ENCODE measurements around the gene TOGARAM1. TPM values are rescaled to one million over a fixed set of nuclear protein-coding genes. Genes with fewer than 3 reads are reported as not detected.

The TOGARAM1 gene
- total RNA-seq, 4 donors from 2014 or later: 13.7 to 37.2 (median 25.3) TPM

DNA sequence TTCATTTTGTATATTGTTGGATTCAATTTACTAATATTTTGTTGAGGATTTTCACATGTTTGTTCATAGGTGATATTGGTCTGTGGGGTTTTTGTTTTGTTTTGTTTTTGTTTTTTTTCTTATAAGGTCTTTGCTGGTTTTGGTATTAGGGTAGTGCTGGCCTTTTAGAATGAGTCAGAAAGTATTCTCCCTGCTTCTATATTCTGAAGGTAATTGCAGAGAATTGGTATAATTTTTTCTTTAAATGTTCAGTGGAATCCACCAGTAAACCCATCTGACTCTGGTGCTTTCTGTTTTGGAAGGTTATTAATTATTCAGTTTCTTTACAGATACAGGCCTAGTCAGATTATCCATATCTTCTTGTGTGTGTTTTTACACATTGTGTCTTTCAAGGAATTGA, 8.9 kb downstream of the TOGARAM1 start:
- Histone ChIP-seq H3K9me3 (no peaks in the 10 kb centered on the region), H3K4me1 (peaks cover 0 to 5% (median 2%) of the 10 kb centered on the region in 4 donors), H3K4me3 (no peak overlapping the region), H3K27me3 (no peaks in the 10 kb centered on the region), H3K36me3 (no peaks in the 10 kb centered on the region), H3K27ac (no peak overlapping the region)
- TF ChIP-seq POLR2A (IDR thresholded peaks at IDR 0.05): no peak
- TF ChIP-seq CTCF (IDR thresholded peaks at IDR 0.05): no peak
- DNase-seq: no peak

DNA sequence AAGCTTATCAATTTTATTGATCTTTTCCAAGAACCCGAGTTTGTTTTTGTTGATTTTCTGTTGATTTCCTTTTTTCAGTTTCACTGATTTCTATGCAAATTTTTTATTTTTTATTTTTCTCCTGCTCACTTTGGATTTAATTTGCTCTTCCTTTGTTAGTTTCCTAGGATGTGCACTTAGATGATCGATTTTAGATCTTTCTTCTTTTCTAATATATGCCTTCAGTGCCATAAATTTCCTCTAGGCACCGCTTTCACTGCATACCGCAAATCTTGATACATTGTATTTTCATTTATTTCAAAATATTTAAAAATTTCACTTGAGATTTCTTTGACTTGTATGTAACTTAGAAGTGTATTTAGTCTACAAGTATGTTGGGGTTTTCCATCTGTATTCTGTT, 9.5 kb downstream of the TOGARAM1 start:
- DNase-seq: no peak
- TF ChIP-seq CTCF (IDR thresholded peaks at IDR 0.05) (no peak), POLR2A (IDR thresholded peaks at IDR 0.05) (no peak)
- Histone ChIP-seq H3K27me3 (no peaks in the 10 kb centered on the region), H3K4me3 (no peak overlapping the region), H3K27ac (no peak overlapping the region), H3K4me1 (no peaks in the 10 kb centered on the region), H3K36me3 (no peaks in the 10 kb centered on the region), H3K9me3 (no peaks in the 10 kb centered on the region)

DNA sequence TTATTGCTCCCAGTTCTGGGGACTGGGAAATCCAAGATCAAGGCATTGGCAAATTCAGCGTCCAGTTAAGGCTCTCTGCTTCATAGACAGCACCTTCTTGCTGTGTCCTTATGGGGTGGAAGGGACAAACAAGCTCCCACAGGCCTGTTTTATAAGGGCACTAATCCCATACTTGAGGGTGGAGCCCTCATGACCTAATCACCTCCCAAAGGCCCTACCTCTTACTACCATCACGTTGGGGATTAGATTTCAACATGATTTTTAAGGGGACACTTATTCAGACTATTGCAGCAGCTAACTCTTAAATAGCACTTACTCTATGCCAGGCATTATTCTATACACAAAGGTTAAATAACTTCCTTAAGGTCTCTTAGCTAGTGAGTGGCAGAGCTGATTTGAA, 17.3 kb downstream of the TOGARAM1 start:
- Histone ChIP-seq H3K27ac (no peak overlapping the region), H3K4me1 (no peaks in the 10 kb centered on the region), H3K36me3 (no peaks in the 10 kb centered on the region), H3K4me3 (no peak overlapping the region), H3K27me3 (no peaks in the 10 kb centered on the region), H3K9me3 (no peaks in the 10 kb centered on the region)
- TF ChIP-seq CTCF (IDR thresholded peaks at IDR 0.05) (no peak), POLR2A (IDR thresholded peaks at IDR 0.05) (no peak)
- no peak for DNase-seq

DNA sequence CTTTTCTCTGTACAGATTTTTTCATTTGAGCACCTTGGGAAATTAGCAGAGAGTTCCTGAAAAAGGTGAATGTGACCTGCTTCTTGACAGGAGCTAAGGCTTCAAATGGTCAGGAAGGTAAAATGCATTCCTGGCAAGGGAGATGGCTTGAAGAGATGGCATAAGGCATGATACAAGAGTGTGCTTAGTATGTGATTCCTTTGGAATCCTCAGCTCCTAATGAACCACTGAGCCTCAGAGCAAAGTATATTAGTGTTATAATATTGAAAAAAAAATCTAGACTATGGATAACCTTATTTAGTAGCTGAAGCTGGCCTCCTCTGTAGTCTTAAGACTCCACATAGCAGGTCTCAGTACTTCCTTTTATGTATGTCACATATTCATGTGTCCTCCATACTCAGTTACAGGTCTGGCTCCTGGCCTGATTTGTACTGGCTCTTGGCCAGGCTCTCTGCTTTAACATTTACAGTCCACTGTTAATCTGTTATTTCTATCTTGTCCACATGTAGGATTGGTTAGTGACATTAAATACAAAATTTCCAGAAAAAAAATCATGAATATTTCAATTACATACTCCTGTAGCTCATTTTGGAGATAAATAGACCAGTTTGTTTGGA, 17.9 kb downstream of the TOGARAM1 start:
- Histone ChIP-seq H3K27ac (no peak overlapping the region), H3K4me1 (no peaks in the 10 kb centered on the region), H3K9me3 (no peaks in the 10 kb centered on the region), H3K36me3 (no peaks in the 10 kb centered on the region), H3K27me3 (no peaks in the 10 kb centered on the region), H3K4me3 (no peak overlapping the region)
- TF ChIP-seq POLR2A (IDR thresholded peaks at IDR 0.05) (no peak), CTCF (IDR thresholded peaks at IDR 0.05) (no peak)
- no peak for DNase-seq

DNA sequence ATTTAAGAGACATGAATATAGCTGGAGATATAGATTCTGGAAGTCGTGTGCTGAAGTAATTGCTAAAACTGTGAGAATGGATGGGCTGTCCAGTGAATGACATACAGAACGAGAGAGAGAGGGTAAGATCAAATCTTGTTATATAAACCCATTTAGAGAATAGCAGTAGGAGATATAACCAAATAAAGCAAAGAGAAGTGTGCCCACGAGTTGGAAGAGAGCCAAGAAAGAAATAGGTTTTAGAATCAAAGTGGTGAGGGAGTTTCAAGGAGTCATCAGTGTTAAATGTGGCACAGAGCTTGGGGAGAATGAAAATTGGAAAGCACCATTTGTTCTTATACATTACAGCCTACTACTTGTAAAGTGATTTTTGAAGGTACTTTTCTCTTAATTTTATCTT, 19.2 kb downstream of the TOGARAM1 start:
- no peaks in the 10 kb centered on the region for H3K36me3 ChIP-seq
- H3K4me1 ChIP-seq: no peaks in the 10 kb centered on the region
- TF ChIP-seq POLR2A (IDR thresholded peaks at IDR 0.05) (no peak), CTCF (IDR thresholded peaks at IDR 0.05) (no peak)
- H3K9me3 ChIP-seq: no peaks in the 10 kb centered on the region
- no peaks in the 10 kb centered on the region for H3K27me3 ChIP-seq
- H3K4me3 ChIP-seq: no peak overlapping the region
- H3K27ac ChIP-seq: no peak overlapping the region
- DNase-seq: no peak

DNA sequence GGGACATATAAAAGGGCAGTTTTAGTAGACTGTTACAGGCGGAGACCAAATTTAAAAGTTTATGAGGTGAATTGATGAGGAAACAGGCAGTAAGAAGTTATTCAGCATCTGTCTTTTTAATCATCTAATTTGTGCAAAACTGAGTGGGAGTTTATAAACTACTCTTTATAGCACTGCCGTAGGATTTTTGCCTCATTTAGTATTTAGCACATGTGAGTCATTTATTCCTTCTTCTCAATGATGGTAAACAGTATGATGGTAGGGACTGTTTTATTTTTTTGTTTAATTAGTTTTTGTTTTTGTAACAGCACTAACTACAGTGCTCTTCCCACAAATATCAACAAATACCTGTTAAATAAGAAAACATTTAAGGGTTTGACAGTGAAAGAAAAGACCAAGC, 20.6 kb downstream of the TOGARAM1 start:
- DNase-seq: no peak

More for the DNA sequence above, 20.6 kb downstream of the TOGARAM1 start:
- Histone ChIP-seq H3K27ac (no peak overlapping the region), H3K27me3 (no peaks in the 10 kb centered on the region), H3K4me3 (no peak overlapping the region), H3K9me3 (no peaks in the 10 kb centered on the region), H3K4me1 (no peaks in the 10 kb centered on the region), H3K36me3 (no peaks in the 10 kb centered on the region)
- no peak for TF ChIP-seq CTCF (IDR thresholded peaks at IDR 0.05)
- TF ChIP-seq POLR2A (IDR thresholded peaks at IDR 0.05): no peak

All from Peyer's patch (tissue), 4 donors.